NCI-H2107 (cell line): Measurements from ENCODE around the gene CMIP.

Experiments
- DNase-seq: peaks from one replicate; lab custom pipeline; 2025; lab: John Stamatoyannopoulos, UW

Gene CMIP

GRCh38 chr16:81748476-81749198, 304.0 kb downstream of the CMIP start:
- DNase-seq: no peak

GRCh38 chr16:81752225-81752875, 307.7 kb downstream of the CMIP start:
- DNase-seq: no peak

- DNase-seq: no peak
These were observed 308.2 kb downstream of the CMIP start for GRCh38 chr16:81752876-81753227.

- no peak for DNase-seq
These were observed 310.2 kb downstream of the CMIP start for GRCh38 chr16:81754858-81755257.

GRCh38 chr16:81755915-81756614, 311.5 kb downstream of the CMIP start:
- no peak for DNase-seq

- DNase-seq: no peak
These were observed 312.2 kb downstream of the CMIP start for GRCh38 chr16:81756615-81757356.

- DNase-seq: no peak
These were observed 313.8 kb downstream of the CMIP start for GRCh38 chr16:81758376-81758775.
